ENCODE data around the gene FRMPD2.

Gene FRMPD2

GRCh38 chr10:48274636-48275035, at the start of gene FRMPD2:
Gene FRMPD2 (minus strand): TSS chr10:48274696. CDS start chr10:48274567, 129 bp downstream.
- peak; percentile 48 for DNase-seq

GRCh38 chr10:48322017-48322416, 47.5 kb upstream of the FRMPD2 start:
- DNase-seq, result no peak

GRCh38 chr10:48317321-48317990, 43.0 kb upstream of the FRMPD2 start:
- no peak for DNase-seq

DNA sequence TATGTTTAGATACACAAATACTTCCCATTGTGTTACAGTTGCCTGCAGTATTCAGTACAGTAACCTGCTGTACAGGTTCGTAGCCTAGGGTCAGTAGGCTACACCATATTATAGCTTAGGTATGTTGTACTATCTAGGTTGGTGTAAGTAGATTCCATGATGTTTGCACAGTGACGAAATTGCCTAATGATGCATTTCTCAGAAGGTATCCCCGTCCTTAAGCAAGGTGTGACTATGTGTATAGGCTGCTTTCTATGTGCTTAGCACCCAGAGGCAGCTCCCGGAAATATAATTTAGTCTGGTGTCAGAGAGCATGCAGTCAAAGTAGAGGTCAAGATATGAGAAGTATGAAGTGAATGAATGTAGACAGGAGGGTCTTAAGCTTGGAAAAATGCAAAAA, 41.7 kb upstream of the FRMPD2 start:
- no peak for DNase-seq

DNA sequence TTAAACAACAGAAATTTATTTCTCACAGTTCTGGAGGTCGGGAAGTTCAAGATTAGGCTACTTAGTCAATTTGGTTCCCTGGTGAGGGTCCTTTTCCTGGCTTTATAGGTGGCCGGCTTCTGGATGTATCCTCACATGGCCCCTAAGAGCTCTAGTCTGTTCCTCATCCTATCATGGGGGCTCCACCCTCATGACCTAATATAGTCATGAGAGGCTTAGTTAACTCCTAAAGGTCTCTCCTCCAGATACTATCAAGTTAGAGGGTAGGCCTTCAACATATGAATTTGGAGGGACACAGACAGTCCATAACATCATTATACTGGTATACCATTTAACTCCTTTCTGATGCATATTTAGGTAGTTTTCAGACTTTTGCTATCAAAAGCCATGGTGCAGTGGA, 39.6 kb upstream of the FRMPD2 start:
- no peak for DNase-seq

DNA sequence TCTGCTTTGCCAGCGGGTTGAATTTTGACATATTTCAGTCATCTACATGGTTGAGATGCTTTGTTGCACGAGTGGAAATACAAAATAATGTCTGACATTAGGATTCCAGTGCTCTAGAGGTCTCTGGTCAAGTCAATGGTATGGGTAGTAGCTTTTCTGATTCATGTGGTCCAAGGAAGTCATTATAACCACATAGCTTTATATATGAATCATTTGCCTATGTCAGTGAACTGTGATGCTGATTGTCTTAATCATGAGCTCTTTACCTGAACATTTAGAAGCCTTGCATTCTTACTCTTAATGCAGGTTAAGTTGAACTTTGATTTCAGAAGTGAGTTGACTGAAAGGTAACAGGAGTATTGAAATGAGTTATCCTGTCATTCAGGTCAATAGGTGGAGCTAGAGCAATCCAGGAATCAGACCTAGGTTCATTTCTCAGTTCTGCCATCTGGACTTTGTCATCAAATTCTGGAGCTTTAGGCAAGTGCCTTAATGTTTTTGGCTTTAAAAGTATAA, 35.3 kb upstream of the FRMPD2 start:
- no peak for DNase-seq

GRCh38 chr10:48307711-48308018, 33.2 kb upstream of the FRMPD2 start:
- no peak for DNase-seq

DNA sequence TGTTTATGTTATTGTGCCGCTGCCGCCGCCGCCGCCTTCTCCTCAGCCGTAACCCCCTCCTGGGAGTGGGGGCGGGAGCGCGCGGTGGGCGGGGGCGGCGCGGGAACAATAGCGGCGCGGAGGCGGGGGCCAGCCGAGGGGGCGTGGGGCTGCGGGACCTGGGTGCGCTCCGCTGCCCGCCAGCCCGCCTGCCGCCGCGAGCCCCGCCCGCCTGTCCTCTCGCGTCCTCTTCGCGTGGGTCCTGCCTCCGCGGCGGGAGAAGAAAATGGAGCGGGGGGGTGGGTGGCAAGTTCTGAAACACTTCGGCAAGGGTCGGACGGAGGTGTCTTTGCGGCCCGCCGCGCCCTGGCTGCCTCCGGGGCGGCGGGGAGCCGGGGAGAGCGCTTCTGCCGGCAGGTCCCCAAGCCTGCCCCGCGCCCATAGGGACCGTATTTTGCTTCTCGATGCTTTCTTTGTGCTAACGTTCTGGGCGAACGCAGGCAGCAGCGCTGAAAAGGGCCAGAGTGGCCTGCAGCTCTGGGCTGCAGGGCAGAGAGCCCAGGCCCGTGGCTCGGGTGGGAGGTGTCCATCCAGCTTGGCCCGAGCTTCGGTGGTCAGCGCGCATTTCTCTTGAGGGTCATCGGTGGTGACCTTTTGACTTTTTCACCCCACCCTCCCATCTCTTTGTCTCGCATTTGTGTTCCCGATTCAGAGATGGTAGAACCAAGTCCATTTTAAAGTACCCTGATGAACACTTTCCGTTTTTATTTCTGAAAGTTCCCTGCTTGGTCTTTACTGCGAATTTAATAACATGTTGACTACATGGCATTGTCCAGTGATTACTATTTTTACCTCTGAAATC, 32.6 kb upstream of the FRMPD2 start:
- DNase-seq, result no peak

DNA sequence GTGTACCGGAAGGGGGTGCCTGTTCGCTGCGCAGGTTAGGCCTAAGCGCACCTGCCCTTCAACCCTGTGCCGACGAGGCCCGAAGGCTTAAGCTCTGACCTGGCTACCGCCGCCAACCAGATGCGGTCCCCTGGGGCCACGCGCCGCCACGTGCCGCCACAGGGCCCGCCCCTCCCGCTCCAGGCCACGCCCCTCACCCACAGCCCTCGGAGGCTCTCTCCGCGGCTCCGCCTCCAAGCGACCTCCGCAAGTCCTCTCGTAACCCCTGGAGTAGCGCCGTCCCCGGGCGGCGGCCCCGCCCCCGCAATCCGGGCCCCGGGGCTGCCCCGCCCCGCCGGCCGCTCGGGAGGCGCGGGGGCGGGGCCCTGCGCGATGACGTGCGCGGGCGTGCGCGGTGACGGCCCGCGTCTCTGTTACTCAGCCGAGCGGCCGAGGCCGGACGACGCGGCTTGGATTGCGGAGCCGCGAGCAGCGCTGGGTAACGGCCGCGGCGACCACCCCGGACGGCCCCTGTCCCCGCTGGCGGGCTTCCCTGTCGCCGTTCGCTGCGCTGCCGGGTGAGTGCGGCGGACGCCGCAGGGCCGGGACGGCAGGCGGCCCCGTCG, 31.9 kb upstream of the FRMPD2 start, which contains the start of gene MAPK8:
Gene MAPK8 (plus strand): TSS at position 413 of the 605 bp plus-strand sequence. CDS start 94,984 bp downstream, outside the sequence.
- peak; percentile 69 for DNase-seq

- DNase-seq, result no peak
Observed at GRCh38 chr10:48305905-48306264, 31.4 kb upstream of the FRMPD2 start.

DNA sequence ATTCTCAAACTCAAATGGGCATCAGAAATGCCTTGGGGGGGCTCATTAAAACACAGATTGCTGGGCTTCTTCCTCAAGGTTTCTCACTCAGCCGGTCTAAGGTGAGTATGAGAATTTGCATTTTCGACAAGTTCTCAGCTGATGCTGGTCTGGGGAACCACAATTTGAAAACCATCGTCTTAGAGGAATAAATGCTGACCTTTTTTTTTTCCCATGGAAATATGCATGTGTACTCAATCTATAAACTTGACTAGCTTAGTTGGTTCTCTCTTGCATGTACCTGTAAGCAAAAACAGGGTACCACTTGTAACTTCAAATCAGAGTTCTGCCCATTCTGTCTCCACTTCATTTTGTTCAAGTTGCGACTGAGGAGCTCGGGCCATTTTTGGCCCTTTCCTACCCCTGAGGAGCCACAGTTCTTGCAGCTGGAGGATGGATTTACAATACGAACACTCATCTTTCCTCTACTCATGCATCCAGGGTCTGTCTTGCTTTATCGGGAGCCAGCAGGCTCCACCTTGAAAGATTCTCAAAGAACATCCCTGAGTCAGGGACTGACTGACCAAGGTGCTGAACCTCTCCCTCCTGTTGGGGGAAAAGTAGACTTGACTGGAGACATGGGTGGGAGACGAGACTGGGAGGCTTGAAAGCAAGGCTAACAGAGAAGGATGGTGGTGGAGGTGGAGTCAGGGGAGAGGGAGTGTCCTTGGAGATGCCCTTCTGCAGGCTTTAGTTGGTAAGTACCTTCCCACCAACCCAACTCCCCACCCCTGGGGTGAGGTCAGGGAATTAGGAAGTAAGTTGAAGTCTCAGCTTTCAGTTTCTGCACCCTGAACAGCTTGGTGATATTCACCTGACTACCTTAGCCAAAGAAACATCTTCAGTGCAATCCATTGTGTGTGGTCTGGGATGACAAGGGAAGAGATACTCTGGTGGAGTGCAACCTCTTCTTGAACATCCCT, 28.3 kb upstream of the FRMPD2 start:
- DNase-seq, result no peak

- no peak for DNase-seq
Observed at GRCh38 chr10:48300556-48300955, 26.1 kb upstream of the FRMPD2 start.

- no peak for DNase-seq
Observed at GRCh38 chr10:48299692-48300091, 25.2 kb upstream of the FRMPD2 start.

GRCh38 chr10:48299066-48299465, 24.6 kb upstream of the FRMPD2 start:
- DNase-seq, result peak; percentile 19

- no peak for DNase-seq
Observed at GRCh38 chr10:48296576-48297098, 22.1 kb upstream of the FRMPD2 start.

DNA sequence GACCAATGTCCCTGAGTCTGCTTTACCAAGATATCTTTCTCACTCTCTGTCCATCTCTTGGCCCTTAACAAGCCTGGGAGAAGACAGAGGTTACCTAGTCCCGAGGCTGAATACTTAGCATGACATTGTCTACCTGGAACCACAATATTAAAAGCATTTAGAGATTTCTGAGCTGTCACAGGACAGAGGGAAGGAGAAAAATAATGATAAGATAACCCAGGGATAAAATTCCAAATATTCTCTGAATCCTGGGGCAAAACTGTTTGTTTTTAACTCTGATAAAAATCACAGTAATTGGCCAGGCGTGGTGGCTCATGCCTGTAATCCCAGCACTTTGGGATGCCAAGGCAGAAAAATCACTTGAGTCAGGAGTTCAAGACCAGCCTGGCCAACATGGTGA, 19.9 kb upstream of the FRMPD2 start:
- no peak for DNase-seq

DNA sequence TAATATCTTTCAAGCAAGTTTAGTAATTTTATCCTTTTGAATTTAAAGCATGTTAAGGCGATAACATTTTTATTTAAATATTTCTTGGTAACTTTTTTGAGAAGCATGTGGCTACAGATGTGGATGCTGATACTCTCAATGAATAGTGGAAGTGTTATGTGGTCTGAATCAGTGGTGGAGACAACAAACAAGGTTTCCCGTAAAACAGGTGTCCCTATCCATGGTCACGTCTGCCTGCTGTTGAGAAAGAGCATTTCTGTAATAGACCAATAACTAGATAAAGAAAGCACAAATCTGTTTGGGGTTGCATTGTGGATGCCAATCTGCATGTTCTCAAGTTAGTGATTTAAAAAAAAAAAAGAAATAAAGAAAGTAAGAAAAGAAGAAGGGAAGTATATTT, 18.1 kb upstream of the FRMPD2 start:
- no peak for DNase-seq

GRCh38 chr10:48291190-48291589, 16.7 kb upstream of the FRMPD2 start:
- DNase-seq, result no peak

GRCh38 chr10:48290286-48290685, 15.8 kb upstream of the FRMPD2 start:
- DNase-seq, result no peak

DNA sequence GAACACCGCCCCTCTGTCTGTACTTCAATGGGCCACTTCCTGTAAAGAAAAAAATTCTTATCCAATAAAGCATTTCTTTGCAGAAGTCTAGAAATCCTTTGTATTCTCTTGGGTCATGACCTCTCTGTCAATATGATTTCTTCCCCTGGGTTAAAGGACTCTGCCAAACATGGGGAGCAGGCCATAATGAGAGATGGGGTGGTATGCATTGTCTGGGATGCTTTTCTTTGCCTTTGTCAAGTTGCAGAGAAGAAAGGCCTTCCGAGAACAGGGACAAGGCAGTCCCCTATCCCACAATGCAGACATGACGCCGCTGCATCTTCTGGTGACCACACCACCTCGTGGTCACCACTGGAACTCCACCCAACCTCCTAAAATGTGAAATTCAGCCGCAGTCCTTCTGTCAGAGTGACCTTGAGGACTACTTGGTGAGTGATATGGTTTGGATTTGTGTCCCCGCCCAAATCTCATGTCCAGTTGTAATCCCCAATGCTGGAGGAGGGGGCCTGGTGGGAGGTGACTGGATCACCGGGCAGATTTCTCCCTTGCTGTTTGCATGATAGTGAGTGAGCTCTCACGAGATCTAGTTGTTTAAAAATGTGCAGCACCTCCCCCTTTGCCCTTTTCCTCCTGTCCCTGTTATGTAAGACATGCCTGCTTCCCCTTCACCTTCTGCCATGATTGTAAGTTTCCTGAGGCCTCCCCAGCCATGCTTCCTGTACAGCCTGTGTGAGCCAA, 15.2 kb upstream of the FRMPD2 start:
- no peak for DNase-seq

GRCh38 chr10:48288661-48289060, 14.2 kb upstream of the FRMPD2 start:
- DNase-seq, result no peak
